HepG2 (cell line): Measurements from ENCODE around the gene RAB36. TPM values are rescaled to one million over a fixed set of nuclear protein-coding genes. Genes with fewer than 3 reads are reported as not detected.

Experiments used
- ATAC-seq: fragments of 200-7000 bp; cut with Tn5 transposase; 3 replicates; pipeline ENCODE4 v1.9.1; 2020; ENCODE audit warnings: mild to moderate bottlenecking, moderate library complexity
- BruUV-seq: library from RNA; stranded (reverse); fragments of 400-500 nt; replicated peaks from 2 replicates; lab custom pipeline; 2021; lab: Mats Ljungman, UMichigan
- CTCF ChIA-PET: fragments of 300-600 bp; formaldehyde crosslinking; extraction: SDS; loops from one replicate; lab custom pipeline; 2021; ENCODE audit warnings: low total read pairs, inconsistent platforms, low intra/inter-chr PET ratio; lab: Yijun Ruan, JAX
- POLR2A ChIA-PET: fragments of 350-600 bp; sonication (Branson Sonifier 250); formaldehyde crosslinking; loops from one replicate; lab custom pipeline; 2020; ENCODE audit warnings: antibody characterized with exemption, inconsistent platforms; lab: Yijun Ruan, JAX
- DNase-seq: peaks from one replicate; pipeline ENCODE4 v3.0.0-alpha.2; 2015; ENCODE audit warnings: low spot score
- FAIRE-seq: peaks from 3 replicates; lab custom pipeline; 2011; peaks lifted over from hg19 to GRCh38; lab: Jason Lieb, UNC
- H2AFZ ChIP-seq: one replicate; pipeline ENCODE4 v1.6.1; 2011; ENCODE audit warnings: low read length, inconsistent platforms
- H3K27ac ChIP-seq: fragments of 300-600 bp; 3 replicates; pipeline ENCODE4 v1.8.0; 2011; ENCODE audit warnings: mixed run types, mild to moderate bottlenecking, mixed read lengths, low read length, inconsistent platforms; ENCODE audit not compliant: insufficient read depth; ENCODE audit errors: extremely low read length
- H3K27me3 ChIP-seq, 2 experiments: fragments of 200-600 bp in 1 of 2; 2 replicates in 1 of 2; 3 replicates in 1 of 2; pipeline versions ENCODE4 v1.6.0 to v1.8.0; 2011; ENCODE audit warnings: low read length in 2 of 2, mild to moderate bottlenecking in 2 of 2, moderate library complexity in 2 of 2, inconsistent platforms in 1 of 2; ENCODE audit not compliant: insufficient read depth in 2 of 2, control insufficient read depth in 1 of 2
- H3K36me3 ChIP-seq, 2 experiments: fragments of 200-600 bp in 1 of 2; replicated peaks in 1 of 2; 2 replicates in 1 of 2; 3 replicates in 1 of 2; pipeline versions ENCODE4 v1.5.1 to v1.8.0; 2011; ENCODE audit warnings: low read length in 2 of 2, inconsistent platforms in 1 of 2; ENCODE audit not compliant: insufficient read depth in 2 of 2, control insufficient read depth in 1 of 2
- H3K4me1 ChIP-seq: 2 replicates; pipeline ENCODE4 v1.5.1; 2012; ENCODE audit warnings: low read length, inconsistent platforms; ENCODE audit not compliant: insufficient read depth
- H3K4me2 ChIP-seq: 2 replicates; pipeline ENCODE4 v1.6.0; 2011; ENCODE audit warnings: low read depth, low read length, inconsistent platforms
- H3K4me3 ChIP-seq, 3 experiments: fragments of 200-600 bp in 1 of 3; sonication (generic), shearing (Covaris generic) in 1 of 3; replicated peaks in 1 of 3; 2 replicates each; pipeline ENCODE4 v1.5.1; 2011 to 2016; ENCODE audit warnings: low read length in 3 of 3, inconsistent platforms in 2 of 3, low read depth in 2 of 3, mild to moderate bottlenecking in 2 of 3, control low read depth in 1 of 3, mixed read lengths in 1 of 3; ENCODE audit not compliant: insufficient read depth in 1 of 3
- H3K79me2 ChIP-seq: one replicate; pipeline ENCODE4 v1.6.1; 2011; ENCODE audit warnings: low read length, inconsistent platforms; ENCODE audit not compliant: insufficient read depth
- H3K9ac ChIP-seq: 2 replicates; pipeline ENCODE4 v1.6.0; 2011; ENCODE audit warnings: mild to moderate bottlenecking, low read depth, low read length, inconsistent platforms; ENCODE audit not compliant: insufficient read depth
- H3K9me3 ChIP-seq: 2 replicates; pipeline ENCODE4 v1.5.1; 2012; ENCODE audit warnings: mild to moderate bottlenecking, low read length
- H4K20me1 ChIP-seq: 2 replicates; pipeline ENCODE4 v1.6.0; 2011; ENCODE audit warnings: inconsistent platforms, mild to moderate bottlenecking, low read length, moderate library complexity; ENCODE audit not compliant: insufficient read depth
- FOSL2 ChIP-seq: sonication (generic); formaldehyde crosslinking; IDR thresholded peaks from 2 replicates; pipeline ENCODE4 v1.4.0; 2020; ENCODE audit warnings: missing genetic modification reagents
- FOXJ3 ChIP-seq: sonication (generic); formaldehyde crosslinking; IDR thresholded peaks from 2 replicates; pipeline ENCODE4 v1.4.0; 2020; ENCODE audit warnings: missing genetic modification reagents, mild to moderate bottlenecking, borderline replicate concordance
- GRHL1 ChIP-seq: sonication (generic); formaldehyde crosslinking; conservative IDR thresholded peaks from 2 replicates; pipeline ENCODE4 v1.8.0; 2022; ENCODE audit warnings: missing genetic modification reagents
- HNRNPUL1 ChIP-seq: fragments of 200-400 bp; formaldehyde crosslinking; IDR thresholded peaks from 2 replicates; pipeline ENCODE4 v1.6.1; 2017; ENCODE audit warnings: low read depth, mild to moderate bottlenecking, low read length, moderate library complexity
- KDM3A ChIP-seq: IDR thresholded peaks from 2 replicates; pipeline ENCODE4 v1.6.1; 2018; ENCODE audit warnings: low read depth, missing compliant biosample characterization
- KLF15 ChIP-seq: sonication (generic); formaldehyde crosslinking; IDR thresholded peaks from 2 replicates; pipeline ENCODE4 v1.8.1; 2023; ENCODE audit warnings: borderline replicate concordance, mild to moderate bottlenecking, inconsistent platforms, missing genetic modification reagents, mixed read lengths
- LRRFIP1 ChIP-seq: sonication (generic); formaldehyde crosslinking; conservative IDR thresholded peaks from 2 replicates; pipeline ENCODE4 v1.4.0; 2020; ENCODE audit warnings: missing genetic modification reagents
- ZNF30 ChIP-seq: sonication (generic); formaldehyde crosslinking; IDR thresholded peaks from 2 replicates; pipeline ENCODE4 v1.5.0; 2020; ENCODE audit warnings: mild to moderate bottlenecking, missing genetic modification reagents
- ZNF660 ChIP-seq: sonication (generic); formaldehyde crosslinking; IDR thresholded peaks from 2 replicates; pipeline ENCODE4 v1.5.1; 2020; ENCODE audit warnings: mild to moderate bottlenecking, low read depth, missing genetic modification reagents, borderline replicate concordance
- ZNF75D ChIP-seq: sonication (generic); formaldehyde crosslinking; IDR thresholded peaks from 2 replicates; pipeline ENCODE4 v1.8.1; 2023; ENCODE audit warnings: missing genetic modification reagents, mild to moderate bottlenecking, borderline replicate concordance
- WGBS: methylation state at CpG from one replicate; pipeline ENCODE4 v1.1.6; 2017; ENCODE audit warnings: low lambda C conversion rate; 5-methylcytosine and 5-hydroxymethylcytosine counted together
- in situ Hi-C: cut with HindIII; loops from 2 replicates; pipeline ENCODE4 v1.10.0; 2017; ENCODE audit warnings: low pct_unique_long_range_greater_than_20kb; ENCODE audit not compliant: extremely low pct_ligation_motif_present
- intact Hi-C: fragments of 100-400 bp; cut with micrococcal nuclease; formaldehyde crosslinking; loops from one replicate; pipeline ENCODE4 v1.10.0; 2022; ENCODE audit not compliant: unreplicated experiment
- polyA plus RNA-seq, 8 experiments: library from polyadenylated mRNA; depleted of rRNA in 3 of 8; stranded (reverse) in 7 of 8; unstranded in 1 of 8; fragments of >200 nt; fragmentation: Illumina TruSeq in 4 of 8; extraction: Trizol in 4 of 8; gene quantifications; 2 replicates each; pipeline versions ENCODE4 v1.2.1 to v1.2.3, GENCODE V29; 2011 to 2016; ENCODE audit warnings: low read depth in 4 of 8, missing spikeins in 1 of 8, mixed read lengths in 1 of 8; ENCODE audit not compliant: insufficient read depth in 1 of 8
- total RNA-seq, 5 experiments: library from RNA; depleted of rRNA; stranded (reverse); fragments of >200 nt; fragmentation: Illumina TruSeq; extraction: Trizol; gene quantifications; 2 replicates each; pipeline ENCODE4 v1.2.3, GENCODE V29; 2016; ENCODE audit warnings: low read depth in 1 of 5

RAB36 gene
- total and polyA plus RNA-seq, 2 of the 13 experiments (the other 11 are each of a cell fraction or from before 2014, with no cell fraction given), result 0.24 to 0.86 TPM

- peaks cover 3% of the 10 kb centered on the region for H4K20me1 ChIP-seq
- no peak for ATAC-seq
- no peak overlapping the region for H2AFZ ChIP-seq
- in situ Hi-C loops (no loop called here), intact Hi-C loops (no loop called here)
- TF ChIP-seq LRRFIP1 (CRISPR knock-in tag) (no peak), KLF15 (CRISPR knock-in tag) (no peak), ZNF75D (CRISPR knock-in tag) (no peak), GRHL1 (CRISPR knock-in tag) (no peak), ZNF30 (no peak), FOXJ3 (CRISPR knock-in tag) (no peak), HNRNPUL1 (no peak), ZNF660 (no peak), FOSL2 (CRISPR knock-in tag) (no peak), KDM3A (CRISPR knock-in tag) (no peak)
- peaks cover 84% of the 10 kb centered on the region for H3K79me2 ChIP-seq
- no peaks in the 10 kb centered on the region for H3K4me1 ChIP-seq
- no peak for FAIRE-seq
- H3K4me2 ChIP-seq, result no peak overlapping the region
- H3K4me3 ChIP-seq, result no peak overlapping the region
- no TSS peak for BruUV-seq
- H3K36me3 ChIP-seq, result peaks cover 11 to 61% of the 10 kb centered on the region in 2 experiments
- H3K9me3 ChIP-seq, result no peaks in the 10 kb centered on the region
- POLR2A ChIA-PET, result interaction anchor here (1.3 kb wide), 1 partner anchor 12 kb away, joined by 4 read pairs; no protein-coding TSS in a partner anchor
- CTCF ChIA-PET, result no interaction called here
- H3K9ac ChIP-seq, result no peak overlapping the region
- no peaks in the 10 kb centered on the region for H3K27me3 ChIP-seq
- no peak for DNase-seq
- WGBS, result 80% methylated on average over 1 of the region's 5 CpGs
- no peak overlapping the region for H3K27ac ChIP-seq
Measured at GRCh38 chr22:23193882-23194281, 48.6 kb downstream of the RAB36 start.
